GM04504 (cell line): Measurements from ENCODE around the gene DPYSL4.

ENCODE experiments used
- DNase-seq: peaks from one replicate; pipeline ENCODE4 v3.0.0-alpha.2; 2012; ENCODE audit warnings: low read depth

The DPYSL4 gene

GRCh38 chr10:132243141-132243540, 56.4 kb downstream of the DPYSL4 start:
- DNase-seq = no peak

DNA sequence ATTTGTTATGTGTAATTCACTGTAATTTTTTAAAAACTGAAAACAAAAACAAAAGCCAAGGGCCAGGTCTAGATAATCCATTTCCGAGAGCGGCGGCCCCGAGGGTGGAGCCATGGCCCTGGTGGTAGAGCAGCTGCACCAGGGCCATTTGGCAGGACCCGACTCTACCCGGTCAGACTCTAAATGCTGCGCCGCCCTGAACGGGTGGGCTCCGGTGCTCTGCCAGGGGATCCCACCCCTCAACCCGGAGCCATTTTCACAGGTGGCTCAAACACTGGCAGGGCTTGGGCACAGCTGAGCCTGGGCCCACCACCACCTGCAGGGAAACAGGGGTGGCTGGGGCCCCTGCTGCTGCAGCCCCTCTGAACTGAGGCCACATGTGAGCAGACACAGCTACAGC, 56.9 kb downstream of the DPYSL4 start:
- DNase-seq = no peak

GRCh38 chr10:132245056-132245455, 58.3 kb downstream of the DPYSL4 start:
- no peak for DNase-seq

DNA sequence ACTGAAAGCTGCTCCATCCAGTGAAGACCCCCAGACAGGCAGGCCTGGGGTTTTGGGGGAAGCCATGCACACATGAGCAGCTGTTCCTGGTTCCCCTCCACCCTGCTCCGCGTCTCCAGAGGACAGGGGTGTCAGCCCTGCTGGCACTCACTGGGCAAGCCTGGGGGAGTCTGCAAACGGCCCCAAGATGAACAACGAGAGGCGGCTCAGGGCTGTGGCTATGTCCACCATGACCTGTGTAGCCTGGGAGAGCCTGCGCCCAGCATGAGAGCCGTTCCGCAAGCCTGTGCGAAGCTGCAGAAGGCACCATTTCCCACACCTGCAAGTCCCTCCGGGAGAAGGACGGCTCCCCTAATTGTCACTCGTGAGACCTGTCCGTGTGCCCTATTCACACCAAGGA, 59.5 kb downstream of the DPYSL4 start:
- DNase-seq = no peak

DNA sequence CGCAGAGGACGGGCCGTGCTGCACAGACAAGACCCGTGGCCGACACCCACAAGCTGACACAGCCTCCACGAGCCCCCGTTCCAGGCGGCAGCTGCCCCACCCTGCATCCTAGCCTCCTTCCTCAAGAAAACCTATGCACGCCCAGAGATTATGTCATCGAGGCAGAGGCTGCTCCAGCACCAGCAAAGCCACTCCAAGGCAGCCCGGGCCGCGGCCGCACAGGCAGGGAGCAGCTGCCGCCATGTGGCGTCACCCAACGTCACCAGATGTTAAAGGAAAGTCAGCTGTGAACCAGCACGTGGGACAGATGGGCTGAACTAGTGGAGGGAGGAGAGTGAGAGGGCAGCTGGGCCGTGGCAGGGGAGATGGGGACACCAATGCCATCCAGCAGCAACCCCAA, 61.2 kb downstream of the DPYSL4 start:
- no peak for DNase-seq

- DNase-seq = no peak
Observed at GRCh38 chr10:132248455-132249225, 61.9 kb downstream of the DPYSL4 start.

GRCh38 chr10:132249226-132249724, 62.5 kb downstream of the DPYSL4 start:
- DNase-seq = no peak

- no peak for DNase-seq
Observed at GRCh38 chr10:132249824-132250375, 63.2 kb downstream of the DPYSL4 start.

GRCh38 chr10:132250481-132251475, 64.0 kb downstream of the DPYSL4 start:
- no peak for DNase-seq

DNA sequence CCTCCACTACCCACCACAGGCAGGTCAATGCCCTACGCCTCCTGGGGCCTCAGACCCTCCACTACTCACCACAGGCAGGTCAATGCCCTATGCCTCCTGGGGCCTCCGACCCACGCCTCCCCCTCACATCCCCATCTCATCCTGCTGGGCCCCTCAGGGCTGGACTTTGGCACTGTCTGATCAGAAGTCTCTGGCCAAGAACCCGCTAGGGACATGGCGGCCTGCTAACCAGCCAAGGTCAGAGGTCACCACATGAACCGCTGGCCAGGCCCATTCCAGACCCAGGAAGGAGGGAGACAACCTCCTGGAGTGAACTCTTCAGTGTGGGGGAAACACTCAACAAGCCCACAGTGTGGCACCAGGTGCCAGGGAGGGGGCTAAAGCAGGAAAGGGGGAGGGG, 65.2 kb downstream of the DPYSL4 start:
- no peak for DNase-seq

GRCh38 chr10:132252412-132252811, 65.7 kb downstream of the DPYSL4 start:
- no peak for DNase-seq

GRCh38 chr10:132253092-132253687, 66.4 kb downstream of the DPYSL4 start:
- no peak for DNase-seq

GRCh38 chr10:132254841-132255240, 68.1 kb downstream of the DPYSL4 start:
- DNase-seq = no peak
